OCI-M2 (cell line): ENCODE results near the gene AUTS2.

ENCODE experiments used
- DNase-seq: peaks from one replicate; lab custom pipeline; 2025; ENCODE audit not compliant: unreplicated experiment; lab: John Stamatoyannopoulos, UW

AUTS2 gene

DNA sequence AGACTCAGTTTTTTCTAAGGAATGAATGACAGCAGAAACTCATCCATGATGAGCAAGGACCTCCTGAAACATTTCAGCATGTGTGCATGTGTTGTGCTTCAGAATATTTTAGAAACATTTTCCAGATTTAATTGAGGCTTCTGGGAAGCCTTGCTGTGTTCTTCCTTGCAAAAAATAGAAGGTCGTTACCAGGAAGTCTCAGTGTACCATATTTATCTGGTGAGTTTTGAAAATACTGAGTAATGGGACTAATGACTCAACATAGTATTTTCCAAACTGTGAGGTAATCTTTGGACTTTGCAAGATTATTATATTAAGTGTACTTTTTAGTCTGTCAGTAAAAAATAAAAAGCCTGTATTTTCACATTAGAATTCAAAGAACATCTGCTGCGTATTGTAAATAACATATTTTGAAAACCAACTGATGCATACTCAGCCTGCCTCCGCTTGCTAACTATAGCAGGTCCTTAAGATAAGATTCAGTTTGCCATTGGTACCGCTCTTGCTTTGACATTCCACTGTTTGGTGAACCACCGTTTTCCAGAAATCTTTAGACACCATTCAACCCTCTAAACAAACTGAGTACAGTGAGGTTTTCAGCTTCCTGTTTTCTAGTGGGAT, 794.1 kb downstream of the AUTS2 start:
- no peak for DNase-seq

DNA sequence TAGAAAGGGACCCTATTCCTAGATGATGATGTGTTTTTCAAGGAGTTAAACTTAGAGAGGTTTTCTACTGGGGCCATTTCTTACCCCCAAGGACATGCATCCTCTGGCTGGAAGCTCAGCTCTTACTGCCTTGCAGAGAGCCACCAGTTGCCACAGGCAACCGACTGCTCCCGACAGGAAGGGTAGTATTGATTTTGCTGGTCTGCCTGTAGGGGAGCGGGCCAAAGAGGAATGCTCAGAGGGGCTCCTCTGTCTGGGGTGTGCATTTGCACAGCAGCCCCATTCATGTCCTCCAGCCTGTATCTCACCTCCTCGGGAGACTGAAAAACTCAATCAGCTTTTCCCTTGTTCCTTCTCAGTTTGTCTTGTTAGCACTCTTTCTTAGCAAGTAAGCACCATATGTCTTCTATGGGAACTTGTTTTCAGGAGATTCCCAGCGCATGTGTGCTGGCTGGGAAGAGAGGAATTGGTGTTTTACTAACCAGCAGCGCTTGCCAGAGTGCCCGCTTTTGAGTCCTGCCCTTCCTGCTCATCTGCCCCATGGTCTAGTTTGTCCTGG, 794.7 kb downstream of the AUTS2 start:
- DNase-seq: no peak

- no peak for DNase-seq
Observed at GRCh38 chr7:70393956-70394355, 795.7 kb downstream of the AUTS2 start.

- DNase-seq: no peak
Observed at GRCh38 chr7:70400829-70401380, 802.6 kb downstream of the AUTS2 start.

DNA sequence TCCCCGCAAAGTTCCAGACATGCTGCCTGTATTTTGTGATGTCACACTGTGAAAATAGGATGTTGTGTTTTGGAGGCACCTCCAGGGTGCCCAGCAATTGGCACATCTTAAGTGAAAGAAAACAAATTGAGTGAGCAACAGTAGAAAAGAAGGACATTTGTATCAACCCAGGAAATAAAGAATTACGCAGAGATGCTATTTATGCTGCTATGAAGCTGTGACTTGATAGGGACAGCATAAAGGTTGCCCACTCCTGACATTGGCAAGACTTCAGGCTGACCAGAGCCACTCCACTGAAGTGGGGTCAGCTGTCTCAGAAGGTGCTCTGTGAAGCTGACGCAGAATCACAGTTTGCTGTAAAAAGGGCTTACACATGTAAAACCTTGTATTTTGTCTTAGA, 803.8 kb downstream of the AUTS2 start:
- DNase-seq: no peak

GRCh38 chr7:70405241-70405640, 807.0 kb downstream of the AUTS2 start:
- DNase-seq: no peak

- DNase-seq: no peak
Observed at GRCh38 chr7:70406186-70406949, 808.1 kb downstream of the AUTS2 start.

GRCh38 chr7:70406950-70407209, 808.6 kb downstream of the AUTS2 start:
- no peak for DNase-seq

- DNase-seq: no peak
Observed at GRCh38 chr7:70408477-70408876, 810.2 kb downstream of the AUTS2 start.

DNA sequence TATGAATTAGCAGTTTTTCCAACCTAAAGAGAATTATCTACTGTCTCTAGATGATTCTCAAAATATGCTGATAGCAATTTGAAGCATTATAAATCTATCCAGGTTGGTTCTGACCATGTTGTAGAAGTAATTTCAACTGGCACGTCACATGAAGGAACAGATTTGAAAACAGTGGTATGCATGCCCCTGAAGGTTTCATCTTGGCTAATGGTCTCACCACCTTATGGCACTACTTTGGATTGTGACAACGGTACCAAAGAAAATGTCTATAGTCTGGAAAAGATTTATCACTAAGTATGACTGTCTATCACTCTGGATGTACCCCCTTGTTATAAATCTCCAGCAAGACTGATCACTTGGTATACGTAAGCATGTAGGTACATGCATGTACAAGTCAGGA, 810.6 kb downstream of the AUTS2 start:
- DNase-seq: no peak

- DNase-seq: no peak
Observed at GRCh38 chr7:70410134-70410750, 812.0 kb downstream of the AUTS2 start.

DNA sequence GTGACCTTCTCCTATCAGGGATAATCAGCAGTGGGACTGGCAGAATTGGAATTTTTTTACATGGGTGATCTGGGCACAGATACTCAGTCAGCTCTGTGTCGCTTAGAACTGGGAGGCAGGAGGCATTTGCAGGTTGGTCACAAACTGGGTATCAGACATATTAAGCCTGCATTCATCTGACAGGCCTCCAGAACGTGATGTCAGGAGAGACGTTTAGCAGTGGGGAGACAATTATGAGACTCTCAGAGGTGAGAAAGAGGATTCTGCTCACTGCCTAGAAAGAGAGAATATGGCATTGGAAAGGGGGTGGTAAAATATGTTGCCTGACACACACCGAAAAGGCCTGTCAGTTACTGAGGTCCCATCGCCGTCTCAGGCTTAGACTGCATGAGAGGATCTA, 816.1 kb downstream of the AUTS2 start:
- no peak for DNase-seq

DNA sequence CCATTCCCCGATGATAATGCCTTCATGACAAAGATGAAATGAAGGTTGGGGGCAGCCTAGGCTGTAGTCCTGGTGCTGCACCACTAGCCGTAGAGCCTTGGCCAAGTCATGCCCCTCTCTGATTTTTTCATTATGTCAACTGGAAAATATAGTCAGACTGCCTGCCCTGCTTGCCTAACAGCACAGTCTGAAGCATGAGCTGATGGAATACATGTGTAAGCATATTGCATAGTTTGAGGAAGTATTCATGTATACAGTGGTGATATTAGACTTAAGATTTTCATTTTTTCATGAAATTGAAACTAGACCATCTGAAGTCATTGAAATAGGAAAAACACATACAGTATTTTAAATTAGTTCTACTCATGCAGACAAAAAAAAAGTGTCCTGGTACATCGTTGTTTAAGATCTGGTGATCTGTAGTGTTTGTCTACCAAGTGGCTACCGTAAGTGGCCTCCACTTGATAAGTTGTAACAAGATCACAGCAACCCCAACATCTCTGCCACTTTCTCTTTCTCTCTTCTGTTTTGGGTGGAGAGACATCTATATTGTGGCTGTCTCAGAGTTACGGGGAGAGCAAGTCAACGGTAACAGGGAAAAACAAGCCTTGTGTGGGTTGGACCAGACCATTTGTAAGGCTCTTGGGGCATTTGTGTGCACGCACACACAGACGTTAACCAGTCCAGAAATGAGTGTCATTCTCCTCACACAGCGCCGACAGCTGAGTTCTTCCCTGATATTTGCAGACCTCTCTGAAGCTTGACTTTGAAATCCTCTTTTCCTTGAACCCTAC, 817.1 kb downstream of the AUTS2 start:
- no peak for DNase-seq

DNA sequence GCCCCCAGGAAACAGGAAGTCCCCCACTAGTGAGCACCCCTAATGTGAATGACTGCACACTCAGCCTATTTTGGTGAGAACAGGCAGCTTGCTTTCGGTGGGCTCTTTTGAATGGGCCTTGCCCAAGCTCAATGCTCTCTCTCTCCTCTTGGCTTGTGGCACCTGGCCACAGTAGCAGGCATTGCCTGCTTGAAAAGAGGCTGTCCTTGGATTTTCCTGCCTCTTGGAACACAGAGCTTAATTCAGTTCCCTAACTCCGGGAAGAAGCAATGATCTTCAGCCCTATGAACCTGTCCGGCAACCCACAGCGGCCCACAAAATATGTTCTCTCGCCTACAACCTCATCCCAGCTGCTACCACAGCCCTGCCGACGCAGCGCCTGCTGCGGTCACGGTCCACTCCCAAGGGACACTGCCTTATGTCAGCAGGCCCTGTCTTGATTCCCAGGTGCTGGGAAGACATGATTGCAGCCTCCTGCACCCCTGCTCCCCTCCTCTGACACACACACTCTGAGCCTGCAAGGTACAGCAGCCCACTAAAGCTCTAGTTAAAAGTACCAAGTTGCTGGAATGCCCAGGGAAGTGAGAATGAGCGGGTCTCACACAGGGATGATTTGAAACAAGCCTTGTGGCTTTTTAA, 818.2 kb downstream of the AUTS2 start:
- no peak for DNase-seq

- no peak for DNase-seq
Observed at GRCh38 chr7:70416986-70417655, 818.8 kb downstream of the AUTS2 start.

- no peak for DNase-seq
Observed at GRCh38 chr7:70419526-70420380, 821.5 kb downstream of the AUTS2 start.

GRCh38 chr7:70420381-70420662, 822.0 kb downstream of the AUTS2 start:
- DNase-seq: no peak

- no peak for DNase-seq
Observed at GRCh38 chr7:70421319-70421718, 823.0 kb downstream of the AUTS2 start.

- no peak for DNase-seq
Observed at GRCh38 chr7:70426249-70426880, 828.1 kb downstream of the AUTS2 start.
